KMS-11 (cell line): Measurements from ENCODE around the gene PRSS53.

Experiments used
- H2AFZ ChIP-seq: fragments of 200-600 bp; sonication (generic); 2 replicates; pipeline ENCODE4 v1.6.1; 2016; ENCODE audit warnings: antibody characterized with exemption, mixed run types, low read depth
- H3K27ac ChIP-seq: fragments of 200-600 bp; sonication (generic); 2 replicates; pipeline ENCODE4 v1.6.1; 2016; ENCODE audit warnings: mild to moderate bottlenecking, mixed run types
- H3K27me3 ChIP-seq: fragments of 200-600 bp; sonication (generic); 2 replicates; pipeline ENCODE4 v1.6.1; 2017; ENCODE audit warnings: mild to moderate bottlenecking, low read depth, mixed run types, moderate library complexity; ENCODE audit not compliant: insufficient read depth
- H3K36me3 ChIP-seq: fragments of 200-600 bp; sonication (generic); 2 replicates; pipeline ENCODE4 v1.6.1; 2017; ENCODE audit warnings: mild to moderate bottlenecking, mixed run types; ENCODE audit not compliant: insufficient read depth
- H3K4me1 ChIP-seq: fragments of 200-600 bp; sonication (generic); 2 replicates; pipeline ENCODE4 v1.6.1; 2016; ENCODE audit warnings: mild to moderate bottlenecking, low read depth, mixed run types; ENCODE audit not compliant: poor library complexity, severe bottlenecking
- H3K4me2 ChIP-seq: fragments of 200-600 bp; sonication (generic); 2 replicates; pipeline ENCODE4 v1.7.0; 2016; ENCODE audit warnings: mild to moderate bottlenecking, mixed run types
- H3K4me3 ChIP-seq: fragments of 200-600 bp; sonication (generic); IDR thresholded peaks from 2 replicates; pipeline ENCODE4 v1.6.1; 2017; ENCODE audit warnings: low read depth, low read length, mixed read lengths; ENCODE audit not compliant: insufficient read depth
- H3K79me2 ChIP-seq: fragments of 200-600 bp; sonication (generic); 2 replicates; pipeline ENCODE4 v1.6.1; 2016; ENCODE audit warnings: low read depth, mixed run types; ENCODE audit not compliant: insufficient read depth
- H3K9ac ChIP-seq: fragments of 200-600 bp; sonication (generic); 2 replicates; pipeline ENCODE4 v1.6.1; 2016; ENCODE audit warnings: mild to moderate bottlenecking, mixed run types
- H4K20me1 ChIP-seq: fragments of 200-600 bp; sonication (generic); 2 replicates; pipeline ENCODE4 v1.6.1; 2016; ENCODE audit warnings: mild to moderate bottlenecking, mixed run types; ENCODE audit not compliant: insufficient read depth
- TF ChIP-seq, protein P1 (sequence below): fragments of 200-600 bp; sonication (generic); conservative IDR thresholded peaks from 2 replicates; pipeline ENCODE4 v1.6.1; 2017; ENCODE audit warnings: low read depth, mild to moderate bottlenecking, antibody characterized with exemption, low read length, moderate library complexity, mixed read lengths

PRSS53 gene

DNA sequence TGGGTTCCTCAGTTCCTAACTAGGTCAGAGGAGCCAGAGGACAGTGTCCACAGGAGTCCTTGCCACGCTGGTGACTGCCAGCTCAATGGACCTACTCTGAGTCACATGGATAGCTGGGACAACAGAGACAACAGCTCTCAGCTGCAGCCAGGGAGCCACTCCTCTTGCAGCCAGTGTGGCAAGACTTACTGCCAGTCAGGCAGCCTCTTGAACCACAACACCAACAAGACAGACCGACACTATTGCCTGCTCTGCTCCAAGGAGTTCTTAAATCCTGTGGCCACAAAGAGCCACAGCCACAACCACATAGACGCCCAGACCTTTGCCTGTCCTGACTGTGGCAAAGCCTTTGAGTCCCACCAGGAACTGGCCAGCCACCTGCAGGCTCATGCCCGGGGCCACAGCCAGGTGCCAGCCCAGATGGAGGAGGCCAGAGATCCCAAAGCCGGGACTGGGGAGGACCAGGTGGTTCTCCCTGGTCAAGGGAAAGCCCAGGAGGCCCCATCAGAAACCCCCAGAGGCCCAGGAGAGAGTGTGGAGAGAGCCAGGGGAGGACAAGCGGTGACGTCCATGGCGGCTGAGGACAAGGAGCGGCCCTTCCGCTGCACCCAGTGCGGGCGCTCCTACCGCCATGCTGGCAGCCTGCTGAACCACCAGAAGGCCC, 7.9 kb downstream of the PRSS53 start:
- Histone ChIP-seq H3K36me3 (no peaks in the 10 kb centered on the region; the same call in 1 of the 2 replicates), H3K27me3 (no peaks in the 10 kb centered on the region), H3K79me2 (peaks cover 24% of the 10 kb centered on the region; the same call in 1 of the 2 replicates), H3K4me3 (no peak overlapping the region), H4K20me1 (no peaks in the 10 kb centered on the region), H2AFZ (no peak overlapping the region), H3K27ac (no peak overlapping the region), H3K4me2 (no peak overlapping the region), H3K9ac (no peak overlapping the region), H3K4me1 (no peaks in the 10 kb centered on the region)
- TF ChIP-seq, protein P1, sequence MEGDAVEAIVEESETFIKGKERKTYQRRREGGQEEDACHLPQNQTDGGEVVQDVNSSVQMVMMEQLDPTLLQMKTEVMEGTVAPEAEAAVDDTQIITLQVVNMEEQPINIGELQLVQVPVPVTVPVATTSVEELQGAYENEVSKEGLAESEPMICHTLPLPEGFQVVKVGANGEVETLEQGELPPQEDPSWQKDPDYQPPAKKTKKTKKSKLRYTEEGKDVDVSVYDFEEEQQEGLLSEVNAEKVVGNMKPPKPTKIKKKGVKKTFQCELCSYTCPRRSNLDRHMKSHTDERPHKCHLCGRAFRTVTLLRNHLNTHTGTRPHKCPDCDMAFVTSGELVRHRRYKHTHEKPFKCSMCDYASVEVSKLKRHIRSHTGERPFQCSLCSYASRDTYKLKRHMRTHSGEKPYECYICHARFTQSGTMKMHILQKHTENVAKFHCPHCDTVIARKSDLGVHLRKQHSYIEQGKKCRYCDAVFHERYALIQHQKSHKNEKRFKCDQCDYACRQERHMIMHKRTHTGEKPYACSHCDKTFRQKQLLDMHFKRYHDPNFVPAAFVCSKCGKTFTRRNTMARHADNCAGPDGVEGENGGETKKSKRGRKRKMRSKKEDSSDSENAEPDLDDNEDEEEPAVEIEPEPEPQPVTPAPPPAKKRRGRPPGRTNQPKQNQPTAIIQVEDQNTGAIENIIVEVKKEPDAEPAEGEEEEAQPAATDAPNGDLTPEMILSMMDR: no peak

DNA sequence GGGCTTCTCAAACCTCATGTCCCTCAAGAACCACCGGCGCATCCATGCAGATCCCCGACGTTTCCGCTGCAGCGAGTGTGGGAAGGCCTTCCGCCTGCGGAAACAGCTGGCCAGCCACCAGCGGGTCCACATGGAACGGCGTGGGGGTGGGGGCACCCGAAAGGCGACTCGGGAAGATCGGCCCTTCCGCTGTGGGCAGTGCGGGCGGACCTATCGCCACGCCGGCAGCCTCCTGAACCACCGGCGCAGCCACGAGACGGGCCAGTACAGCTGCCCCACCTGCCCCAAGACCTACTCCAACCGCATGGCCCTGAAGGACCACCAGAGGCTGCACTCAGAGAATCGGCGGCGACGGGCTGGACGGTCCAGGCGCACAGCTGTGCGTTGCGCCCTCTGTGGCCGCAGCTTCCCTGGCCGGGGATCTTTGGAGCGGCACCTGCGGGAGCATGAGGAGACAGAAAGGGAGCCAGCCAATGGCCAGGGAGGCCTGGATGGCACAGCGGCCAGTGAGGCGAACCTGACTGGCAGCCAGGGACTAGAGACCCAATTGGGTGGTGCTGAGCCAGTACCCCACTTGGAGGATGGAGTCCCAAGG, 8.6 kb downstream of the PRSS53 start:
- TF ChIP-seq, protein P1: no peak
- Histone ChIP-seq H3K4me1 (peaks cover 7% of the 10 kb centered on the region), H4K20me1 (no peaks in the 10 kb centered on the region), H2AFZ (no peak overlapping the region), H3K27ac (no peak overlapping the region), H3K4me2 (no peak overlapping the region), H3K9ac (no peak overlapping the region), H3K4me3 (no peak overlapping the region), H3K36me3 (no peaks in the 10 kb centered on the region; the same call in 1 of the 2 replicates), H3K27me3 (no peaks in the 10 kb centered on the region), H3K79me2 (peaks cover 32% of the 10 kb centered on the region)

DNA sequence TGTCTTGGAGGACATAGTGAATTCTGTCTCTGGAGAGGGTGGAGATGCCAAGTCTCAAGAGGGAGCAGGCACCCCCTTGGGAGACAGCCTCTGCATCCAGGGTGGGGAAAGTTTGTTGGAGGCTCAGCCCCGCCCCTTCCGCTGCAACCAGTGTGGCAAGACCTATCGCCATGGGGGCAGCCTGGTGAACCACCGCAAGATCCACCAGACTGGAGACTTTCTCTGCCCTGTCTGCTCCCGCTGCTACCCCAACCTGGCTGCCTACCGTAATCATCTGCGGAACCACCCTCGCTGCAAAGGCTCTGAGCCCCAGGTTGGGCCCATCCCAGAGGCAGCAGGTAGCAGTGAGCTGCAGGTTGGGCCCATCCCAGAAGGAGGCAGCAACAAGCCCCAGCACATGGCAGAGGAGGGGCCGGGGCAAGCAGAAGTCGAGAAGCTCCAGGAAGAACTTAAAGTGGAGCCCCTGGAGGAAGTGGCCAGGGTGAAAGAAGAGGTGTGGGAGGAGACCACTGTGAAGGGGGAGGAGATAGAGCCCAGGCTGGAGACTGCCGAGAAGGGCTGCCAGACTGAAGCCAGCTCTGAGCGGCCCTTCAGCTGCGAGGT, 9.3 kb downstream of the PRSS53 start:
- no peak overlapping the region for H3K9ac ChIP-seq
- no peak overlapping the region for H3K27ac ChIP-seq
- peaks cover 39% of the 10 kb centered on the region for H3K79me2 ChIP-seq
- H3K4me1 ChIP-seq: peaks cover 10% of the 10 kb centered on the region
- H2AFZ ChIP-seq: no peak overlapping the region
- H3K27me3 ChIP-seq: no peaks in the 10 kb centered on the region
- H3K4me3 ChIP-seq: no peak overlapping the region
- TF ChIP-seq, protein P1: no peak
- no peak overlapping the region for H3K4me2 ChIP-seq
- no peaks in the 10 kb centered on the region for H4K20me1 ChIP-seq
- H3K36me3 ChIP-seq: no peaks in the 10 kb centered on the region; the same call in 1 of the 2 replicates

DNA sequence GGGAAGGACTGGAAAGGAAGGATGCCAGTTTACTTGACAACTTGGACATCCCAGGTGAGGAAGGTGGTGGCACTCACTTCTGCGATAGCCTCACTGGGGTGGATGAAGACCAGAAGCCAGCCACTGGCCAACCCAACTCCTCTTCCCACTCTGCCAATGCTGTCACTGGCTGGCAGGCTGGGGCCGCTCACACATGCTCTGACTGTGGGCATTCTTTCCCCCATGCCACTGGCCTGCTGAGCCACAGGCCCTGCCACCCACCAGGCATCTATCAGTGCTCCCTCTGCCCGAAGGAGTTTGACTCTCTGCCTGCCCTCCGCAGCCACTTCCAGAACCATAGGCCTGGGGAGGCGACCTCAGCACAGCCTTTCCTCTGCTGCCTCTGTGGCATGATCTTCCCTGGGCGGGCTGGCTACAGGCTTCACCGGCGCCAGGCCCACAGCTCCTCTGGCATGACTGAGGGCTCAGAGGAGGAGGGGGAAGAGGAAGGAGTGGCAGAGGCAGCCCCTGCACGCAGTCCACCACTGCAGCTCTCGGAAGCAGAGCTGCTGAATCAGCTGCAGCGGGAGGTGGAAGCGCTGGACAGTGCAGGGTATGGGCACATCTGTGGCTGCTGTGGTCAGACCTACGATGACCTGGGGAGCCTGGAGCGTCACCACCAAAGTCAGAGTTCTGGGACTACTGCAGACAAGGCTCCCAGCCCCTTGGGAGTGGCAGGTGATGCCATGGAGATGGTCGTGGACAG, 10.0 kb downstream of the PRSS53 start:
- no peaks in the 10 kb centered on the region for H4K20me1 ChIP-seq
- no peak overlapping the region for H3K4me2 ChIP-seq
- no peak overlapping the region for H3K27ac ChIP-seq
- H2AFZ ChIP-seq: no peak overlapping the region
- H3K79me2 ChIP-seq: peaks cover 40% of the 10 kb centered on the region
- H3K4me3 ChIP-seq: no peak overlapping the region
- H3K9ac ChIP-seq: no peak overlapping the region
- H3K36me3 ChIP-seq: no peaks in the 10 kb centered on the region; the same call in 1 of the 2 replicates
- H3K4me1 ChIP-seq: peaks cover 10% of the 10 kb centered on the region
- TF ChIP-seq, protein P1: no peak
- no peaks in the 10 kb centered on the region for H3K27me3 ChIP-seq
